ENCODE results near the gene HSPB8. TPM values are rescaled to one million over a fixed set of nuclear protein-coding genes. Genes with fewer than 3 reads are reported as not detected.

The HSPB8 gene
- total RNA-seq, 1 experiment from 2014 or later, result 6.7 TPM

- TF ChIP-seq MAX (CRISPR knock-in tag; IDR thresholded peaks at IDR 0.05) (peak; percentile 26; the same call in 1 of the 2 replicates), SP1 (CRISPR knock-in tag; conservative IDR thresholded peaks at IDR 0.05) (0 out of 2 replicates have a peak, but pooled peaks have one; percentile 45), PRDM15 (CRISPR knock-in tag; IDR thresholded peaks at IDR 0.05) (peak; percentile 99), ZNF317 (CRISPR knock-in tag; IDR thresholded peaks at IDR 0.05; ENCODE audit: borderline replicate concordance, low read depth) (no peak)
Observed at GRCh38 chr12:119156401-119157044, 22.2 kb upstream of the HSPB8 start (continued).

GRCh38 chr12:119157528-119157927, 21.2 kb upstream of the HSPB8 start:
- POLR2A ChIA-PET, result no interaction called here
- ATAC-seq, result no peak

GRCh38 chr12:119157978-119158377, 20.8 kb upstream of the HSPB8 start:
- no peaks in the 10 kb centered on the region for H3K36me3 Mint-ChIP-seq
- no peaks in the 10 kb centered on the region; the same call in 1 of the 2 replicates for H3K9me3 Mint-ChIP-seq
- H3K27ac Mint-ChIP-seq, result no peak overlapping the region
- H3K4me1 Mint-ChIP-seq, result peaks cover 17% of the 10 kb centered on the region
- no peak for DNase-seq (ENCODE audit: low spot score)
- CTCF ChIA-PET, result interaction anchor here (0.6 kb wide), 1 partner anchor 1302 kb away, joined by 5 read pairs; no protein-coding TSS in a partner anchor
- POLR2A ChIA-PET, result no interaction called here
- no peaks in the 10 kb centered on the region for H3K27me3 Mint-ChIP-seq (ENCODE audit: low read depth)
- no peak overlapping the region for H3K4me3 Mint-ChIP-seq
- ATAC-seq, result no peak
- no peak for TF ChIP-seq SOX15 (CRISPR knock-in tag; IDR thresholded peaks at IDR 0.05)
- TF ChIP-seq GRHL2 (CRISPR knock-in tag; IDR thresholded peaks at IDR 0.05; ENCODE audit: insufficient replicate concordance, severe bottlenecking), result no peak
- TF ChIP-seq GTF2I (CRISPR knock-in tag; conservative IDR thresholded peaks at IDR 0.05), result no peak
- no peak for TF ChIP-seq CBFB (CRISPR knock-in tag; IDR thresholded peaks at IDR 0.05; ENCODE audit: low read depth)
- no peak for TF ChIP-seq PRRX2 (CRISPR knock-in tag; IDR thresholded peaks at IDR 0.05)
- no peak for TF ChIP-seq AFF4 (CRISPR knock-in tag; IDR thresholded peaks at IDR 0.05; ENCODE audit: borderline replicate concordance)

More at GRCh38 chr12:119157528-119157927, 21.2 kb upstream of the HSPB8 start:
- Mint-ChIP-seq H3K36me3 (peaks cover 1% of the 10 kb centered on the region), H3K27me3 (ENCODE audit: low read depth) (no peaks in the 10 kb centered on the region), H3K27ac (no peak overlapping the region), H3K4me1 (peaks cover 21% of the 10 kb centered on the region), H3K9me3 (peaks cover 1% of the 10 kb centered on the region), H3K4me3 (no peak overlapping the region)
- CTCF ChIA-PET, result interaction anchor here (0.6 kb wide), 1 partner anchor 1303 kb away, joined by 5 read pairs; no protein-coding TSS in a partner anchor
- no peak for TF ChIP-seq ATF6 (CRISPR knock-in tag; IDR thresholded peaks at IDR 0.05)
- TF ChIP-seq ATF2 (CRISPR knock-in tag; IDR thresholded peaks at IDR 0.05; ENCODE audit: borderline replicate concordance, low read depth), result no peak
- TF ChIP-seq JAZF1 (CRISPR knock-in tag; IDR thresholded peaks at IDR 0.05), result no peak
- TF ChIP-seq NFYB (CRISPR knock-in tag; conservative IDR thresholded peaks at IDR 0.05; ENCODE audit: low read depth), result no peak
- TF ChIP-seq ZNF219 (CRISPR knock-in tag; IDR thresholded peaks at IDR 0.05; ENCODE audit: borderline replicate concordance), result no peak
- no peak for TF ChIP-seq CDX4 (CRISPR knock-in tag; IDR thresholded peaks at IDR 0.05; ENCODE audit: borderline replicate concordance)
- no peak for TF ChIP-seq ZNF317 (CRISPR knock-in tag; IDR thresholded peaks at IDR 0.05; ENCODE audit: borderline replicate concordance, low read depth)
- no peak for DNase-seq (ENCODE audit: low spot score)

All from WTC11 (cell line).